LNCaP clone FGC (cell line): ENCODE results near the gene DCAF10.
"Not testable (repeated sequence)": the region's sequence is repeated elsewhere in the genome, so short reads cannot be mapped to it uniquely, and the experiment has no call there.

Experiments used
- DNase-seq: peaks from one replicate; pipeline ENCODE4 v3.0.0-alpha.2; 2011; ENCODE audit warnings: low read depth
- H3K4me3 ChIP-seq: 2 replicates; pipeline ENCODE4 v1.5.1; 2011; ENCODE audit warnings: mild to moderate bottlenecking, low read depth, low read length, control low read depth
- CTCF ChIP-seq: IDR thresholded peaks from 2 replicates; pipeline ENCODE4 v1.5.1; 2012; ENCODE audit warnings: mild to moderate bottlenecking; ENCODE audit not compliant: control insufficient read depth, insufficient read depth; ENCODE audit errors: extremely low read depth

DCAF10 gene

GRCh38 chr9:37908698-37909186 is 108.1 kb downstream of the DCAF10 start:
- H3K4me3 ChIP-seq, result no peak overlapping the region
- no peak for DNase-seq
- TF ChIP-seq CTCF, result no peak

GRCh38 chr9:37909326-37909725 is 108.7 kb downstream of the DCAF10 start:
- no peak overlapping the region for H3K4me3 ChIP-seq
- no peak for DNase-seq
- TF ChIP-seq CTCF, result no peak

GRCh38 chr9:37909836-37910235 is 109.2 kb downstream of the DCAF10 start:
- H3K4me3 ChIP-seq, DNase-seq: not testable (repeated sequence)

GRCh38 chr9:37910271-37910670 is 109.7 kb downstream of the DCAF10 start:
- H3K4me3 ChIP-seq, result no peak overlapping the region
- TF ChIP-seq CTCF, result no peak
- no peak for DNase-seq

GRCh38 chr9:37911271-37911681 is 110.7 kb downstream of the DCAF10 start:
- no peak for TF ChIP-seq CTCF
- no peak for DNase-seq
- H3K4me3 ChIP-seq, result no peak overlapping the region

GRCh38 chr9:37913480-37914153 is 113.0 kb downstream of the DCAF10 start:
- peak; percentile 96 for TF ChIP-seq CTCF
- no peak for DNase-seq
- no peak overlapping the region for H3K4me3 ChIP-seq

GRCh38 chr9:37914154-37914551 is 113.6 kb downstream of the DCAF10 start:
- TF ChIP-seq CTCF, result no peak
- no peak for DNase-seq
- H3K4me3 ChIP-seq, result no peak overlapping the region
